Neural cell (in vitro differentiated cells): Measurements from ENCODE around the gene TBC1D10A. TPM values are rescaled to one million over a fixed set of nuclear protein-coding genes. Genes with fewer than 3 reads are reported as not detected.

Experiments used
- H2AFZ ChIP-seq: fragments of 200-600, 300-800 bp; sonication (generic), shearing (Covaris generic); 2 replicates; pipeline ENCODE4 v1.6.0; 2014; ENCODE audit warnings: low read depth, mild to moderate bottlenecking, antibody characterized with exemption, low read length, moderate library complexity
- H3F3A ChIP-seq: fragments of 200-600 bp; shearing (Covaris generic); 2 replicates; pipeline ENCODE4 v1.6.1; 2016; ENCODE audit warnings: mild to moderate bottlenecking, moderate library complexity, mixed read lengths, antibody characterized with exemption, low read length; ENCODE audit not compliant: insufficient read depth, poor library complexity, severe bottlenecking
- H3K27ac ChIP-seq: fragments of 200-600, 300-800 bp; sonication (generic), shearing (Covaris generic); 2 replicates; pipeline ENCODE4 v1.5.1; 2014; ENCODE audit warnings: mild to moderate bottlenecking, low read length, moderate library complexity
- H3K27me3 ChIP-seq: fragments of 300-800, 200-600 bp; sonication (generic), shearing (Covaris generic); 2 replicates; pipeline ENCODE4 v1.6.0; 2014; ENCODE audit warnings: mild to moderate bottlenecking, low read depth, low read length, moderate library complexity; ENCODE audit not compliant: insufficient read depth
- H3K36me3 ChIP-seq: fragments of 300-800, 200-600 bp; sonication (generic), shearing (Covaris generic); 2 replicates; pipeline ENCODE4 v1.5.1; 2014; ENCODE audit warnings: mild to moderate bottlenecking, antibody characterized with exemption, low read length, moderate library complexity; ENCODE audit not compliant: insufficient read depth
- H3K4me2 ChIP-seq: fragments of 300-800, 200-600 bp; sonication (generic), shearing (Covaris generic); 2 replicates; pipeline ENCODE4 v1.6.0; 2014; ENCODE audit warnings: mild to moderate bottlenecking, low read length
- H3K4me3 ChIP-seq: fragments of 300-800, 200-600 bp; sonication (generic), shearing (Covaris generic); 2 replicates; pipeline ENCODE4 v1.5.1; 2014; ENCODE audit warnings: mild to moderate bottlenecking, low read length, moderate library complexity
- H3K79me2 ChIP-seq: fragments of 200-600 bp; shearing (Covaris generic); replicated peaks from 2 replicates; pipeline ENCODE4 v1.6.0; 2014; ENCODE audit warnings: mild to moderate bottlenecking, low read length, moderate library complexity; ENCODE audit not compliant: insufficient read depth
- H3K9ac ChIP-seq: fragments of 300-800, 200-600 bp; sonication (generic), shearing (Covaris generic); 2 replicates; pipeline ENCODE4 v1.6.1; 2016; ENCODE audit warnings: mild to moderate bottlenecking, low read length, mixed read lengths
- H3K9me2 ChIP-seq: fragments of 200-600 bp; shearing (Covaris generic); 2 replicates; pipeline ENCODE4 v1.6.1; 2016; ENCODE audit warnings: mild to moderate bottlenecking, low read length, mixed read lengths; ENCODE audit not compliant: insufficient read depth
- H3K9me3 ChIP-seq: fragments of 200-600, 300-800 bp; sonication (generic), shearing (Covaris generic); 2 replicates; pipeline ENCODE4 v1.6.1; 2016; ENCODE audit warnings: mild to moderate bottlenecking, mixed run types, low read length, moderate library complexity, mixed read lengths
- H4K20me1 ChIP-seq: fragments of 200-600 bp; shearing (Covaris generic); 2 replicates; pipeline ENCODE4 v1.6.1; 2016; ENCODE audit warnings: mild to moderate bottlenecking, mixed run types; ENCODE audit not compliant: insufficient read depth
- EP300 ChIP-seq: fragments of 450-650 bp; conservative IDR thresholded peaks from 2 replicates; pipeline ENCODE4 v1.6.1; 2014; ENCODE audit warnings: antibody characterized with exemption, mild to moderate bottlenecking, moderate library complexity; ENCODE audit not compliant: poor library complexity, severe bottlenecking
- EZH2 ChIP-seq: fragments of 200-600, 300-800 bp; shearing (Covaris generic), sonication (generic); IDR thresholded peaks from 2 replicates; pipeline ENCODE4 v1.6.1; 2014; ENCODE audit warnings: antibody characterized with exemption, low read length, borderline replicate concordance, mild to moderate bottlenecking; ENCODE audit not compliant: insufficient read depth, poor library complexity, severe bottlenecking
- MXI1 ChIP-seq: fragments of 450-650 bp; conservative IDR thresholded peaks from 2 replicates; pipeline ENCODE4 v1.6.1; 2014; ENCODE audit warnings: antibody characterized with exemption, mild to moderate bottlenecking; ENCODE audit not compliant: poor library complexity, severe bottlenecking
- POLR2AphosphoS5 ChIP-seq: IDR thresholded peaks from 2 replicates; pipeline ENCODE4 v1.6.1; 2012
- RAD21 ChIP-seq: fragments of 450-650 bp; conservative IDR thresholded peaks from 2 replicates; pipeline ENCODE4 v1.6.1; 2014; ENCODE audit warnings: antibody characterized with exemption, mild to moderate bottlenecking, moderate library complexity
- SMC3 ChIP-seq: fragments of 450-650 bp; conservative IDR thresholded peaks from 2 replicates; pipeline ENCODE4 v1.6.1; 2014; ENCODE audit warnings: antibody characterized with exemption, mild to moderate bottlenecking, moderate library complexity; ENCODE audit not compliant: poor library complexity
- TAF1 ChIP-seq: IDR thresholded peaks from 2 replicates; pipeline ENCODE4 v1.6.1; 2012; ENCODE audit warnings: low read depth
- polyA plus RNA-seq: library from polyadenylated mRNA; depleted of rRNA; stranded (reverse); fragments of >200 nt; gene quantifications from 2 replicates; pipeline ENCODE4 v1.2.3, GENCODE V29; 2014
- TF ChIP-seq, protein P1 (sequence below): fragments of 450-650 bp; IDR thresholded peaks from 2 replicates; pipeline ENCODE4 v1.5.1; 2014; ENCODE audit warnings: antibody characterized with exemption, mild to moderate bottlenecking, moderate library complexity; ENCODE audit not compliant: poor library complexity, severe bottlenecking
- TF ChIP-seq, protein P2 (sequence below): IDR thresholded peaks from 2 replicates; pipeline ENCODE4 v1.6.1; 2012; ENCODE audit warnings: borderline replicate concordance

The TBC1D10A gene
- polyA plus RNA-seq, 1 donor from 2014 or later = 11.9 TPM

DNA sequence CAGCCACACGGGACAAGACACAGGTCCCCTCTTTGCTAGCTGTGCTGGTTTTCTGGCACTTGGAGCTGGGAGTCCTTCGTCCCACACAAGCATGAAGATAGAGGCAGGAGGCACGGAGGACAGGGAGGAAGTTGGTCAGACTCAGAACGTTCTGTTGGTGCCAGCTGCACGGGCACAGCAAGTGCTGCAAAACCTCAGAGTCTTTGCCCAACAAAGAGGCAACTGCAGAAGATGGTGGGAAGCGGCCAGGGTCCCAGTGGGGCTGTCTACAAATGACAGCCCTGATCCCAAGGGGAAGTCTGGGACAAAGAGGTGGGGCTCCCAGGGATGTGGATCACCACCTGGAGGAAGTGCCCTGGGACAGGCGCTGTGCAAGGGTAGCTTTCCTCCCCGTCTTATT, 50.7 kb downstream of the TBC1D10A start:
- Histone ChIP-seq H3K4me2 (no peak overlapping the region), H3K9me2 (no peaks in the 10 kb centered on the region), H3F3A (no peaks in the 10 kb centered on the region), H3K27ac (no peak overlapping the region), H3K9ac (no peak overlapping the region), H3K27me3 (no peaks in the 10 kb centered on the region), H4K20me1 (no peaks in the 10 kb centered on the region), H3K36me3 (no peaks in the 10 kb centered on the region), H3K4me3 (no peak overlapping the region), H3K9me3 (no peaks in the 10 kb centered on the region), H2AFZ (no peak overlapping the region), H3K79me2 (no peaks in the 10 kb centered on the region)
- TF ChIP-seq POLR2AphosphoS5 = no peak
- TF ChIP-seq EP300 = no peak
- TF ChIP-seq EZH2 = no peak
- TF ChIP-seq MXI1 = no peak
- no peak for TF ChIP-seq TAF1

DNA sequence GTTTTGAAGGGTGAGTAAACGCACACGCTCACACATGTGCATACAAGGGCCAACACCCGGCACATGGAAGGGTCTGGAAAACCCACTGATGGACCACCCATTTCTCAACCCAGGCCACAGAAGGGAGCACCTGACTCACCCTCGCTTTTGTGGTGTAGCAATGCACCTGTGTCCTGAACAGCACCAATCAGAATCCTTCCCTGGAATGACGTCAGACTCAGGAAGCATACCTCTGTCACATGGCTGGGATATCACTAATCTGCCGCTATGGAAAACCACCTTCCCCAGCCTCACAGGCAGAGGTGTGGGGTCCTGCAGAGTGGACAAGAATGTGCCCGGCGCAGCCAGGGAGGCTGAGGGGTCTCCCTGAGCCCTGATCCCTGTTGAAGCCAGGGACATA, 51.1 kb downstream of the TBC1D10A start:
- Histone ChIP-seq H3K9ac (no peak overlapping the region), H3K79me2 (no peaks in the 10 kb centered on the region), H4K20me1 (no peaks in the 10 kb centered on the region), H3K4me3 (no peak overlapping the region), H3K27me3 (no peaks in the 10 kb centered on the region), H3K9me3 (no peaks in the 10 kb centered on the region), H2AFZ (no peak overlapping the region), H3K27ac (no peak overlapping the region), H3K4me2 (no peak overlapping the region), H3K9me2 (no peaks in the 10 kb centered on the region), H3F3A (no peaks in the 10 kb centered on the region), H3K36me3 (no peaks in the 10 kb centered on the region)
- TF ChIP-seq SMC3 (no peak), EZH2 (no peak), POLR2AphosphoS5 (no peak), TAF1 (no peak), EP300 (no peak), RAD21 (no peak), MXI1 (no peak)
- TF ChIP-seq, protein P1, sequence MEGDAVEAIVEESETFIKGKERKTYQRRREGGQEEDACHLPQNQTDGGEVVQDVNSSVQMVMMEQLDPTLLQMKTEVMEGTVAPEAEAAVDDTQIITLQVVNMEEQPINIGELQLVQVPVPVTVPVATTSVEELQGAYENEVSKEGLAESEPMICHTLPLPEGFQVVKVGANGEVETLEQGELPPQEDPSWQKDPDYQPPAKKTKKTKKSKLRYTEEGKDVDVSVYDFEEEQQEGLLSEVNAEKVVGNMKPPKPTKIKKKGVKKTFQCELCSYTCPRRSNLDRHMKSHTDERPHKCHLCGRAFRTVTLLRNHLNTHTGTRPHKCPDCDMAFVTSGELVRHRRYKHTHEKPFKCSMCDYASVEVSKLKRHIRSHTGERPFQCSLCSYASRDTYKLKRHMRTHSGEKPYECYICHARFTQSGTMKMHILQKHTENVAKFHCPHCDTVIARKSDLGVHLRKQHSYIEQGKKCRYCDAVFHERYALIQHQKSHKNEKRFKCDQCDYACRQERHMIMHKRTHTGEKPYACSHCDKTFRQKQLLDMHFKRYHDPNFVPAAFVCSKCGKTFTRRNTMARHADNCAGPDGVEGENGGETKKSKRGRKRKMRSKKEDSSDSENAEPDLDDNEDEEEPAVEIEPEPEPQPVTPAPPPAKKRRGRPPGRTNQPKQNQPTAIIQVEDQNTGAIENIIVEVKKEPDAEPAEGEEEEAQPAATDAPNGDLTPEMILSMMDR = no peak
- TF ChIP-seq, protein P2, sequence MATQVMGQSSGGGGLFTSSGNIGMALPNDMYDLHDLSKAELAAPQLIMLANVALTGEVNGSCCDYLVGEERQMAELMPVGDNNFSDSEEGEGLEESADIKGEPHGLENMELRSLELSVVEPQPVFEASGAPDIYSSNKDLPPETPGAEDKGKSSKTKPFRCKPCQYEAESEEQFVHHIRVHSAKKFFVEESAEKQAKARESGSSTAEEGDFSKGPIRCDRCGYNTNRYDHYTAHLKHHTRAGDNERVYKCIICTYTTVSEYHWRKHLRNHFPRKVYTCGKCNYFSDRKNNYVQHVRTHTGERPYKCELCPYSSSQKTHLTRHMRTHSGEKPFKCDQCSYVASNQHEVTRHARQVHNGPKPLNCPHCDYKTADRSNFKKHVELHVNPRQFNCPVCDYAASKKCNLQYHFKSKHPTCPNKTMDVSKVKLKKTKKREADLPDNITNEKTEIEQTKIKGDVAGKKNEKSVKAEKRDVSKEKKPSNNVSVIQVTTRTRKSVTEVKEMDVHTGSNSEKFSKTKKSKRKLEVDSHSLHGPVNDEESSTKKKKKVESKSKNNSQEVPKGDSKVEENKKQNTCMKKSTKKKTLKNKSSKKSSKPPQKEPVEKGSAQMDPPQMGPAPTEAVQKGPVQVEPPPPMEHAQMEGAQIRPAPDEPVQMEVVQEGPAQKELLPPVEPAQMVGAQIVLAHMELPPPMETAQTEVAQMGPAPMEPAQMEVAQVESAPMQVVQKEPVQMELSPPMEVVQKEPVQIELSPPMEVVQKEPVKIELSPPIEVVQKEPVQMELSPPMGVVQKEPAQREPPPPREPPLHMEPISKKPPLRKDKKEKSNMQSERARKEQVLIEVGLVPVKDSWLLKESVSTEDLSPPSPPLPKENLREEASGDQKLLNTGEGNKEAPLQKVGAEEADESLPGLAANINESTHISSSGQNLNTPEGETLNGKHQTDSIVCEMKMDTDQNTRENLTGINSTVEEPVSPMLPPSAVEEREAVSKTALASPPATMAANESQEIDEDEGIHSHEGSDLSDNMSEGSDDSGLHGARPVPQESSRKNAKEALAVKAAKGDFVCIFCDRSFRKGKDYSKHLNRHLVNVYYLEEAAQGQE = no peak
